Karpas-422 (cell line): ENCODE results near the gene IER5. TPM values are rescaled to one million over a fixed set of nuclear protein-coding genes. Genes with fewer than 3 reads are reported as not detected.
A peak's percentile ranks its signal among the peaks of the same experiment; 100 is the strongest.
"Not testable (repeated sequence)": the region's sequence is repeated elsewhere in the genome, so short reads cannot be mapped to it uniquely, and the experiment has no call there.

Experiments
- DNase-seq: peaks from one replicate; pipeline ENCODE4 v3.0.0-alpha.2; 2015
- H2AFZ ChIP-seq: fragments of 200-600 bp; sonication (generic); 2 replicates; pipeline ENCODE4 v1.6.1; 2014; ENCODE audit warnings: antibody characterized with exemption, low read length, mixed read lengths
- H3K27ac ChIP-seq: fragments of 200-600 bp; sonication (generic); 2 replicates; pipeline ENCODE4 v1.5.1; 2014; ENCODE audit warnings: mild to moderate bottlenecking, low read length, moderate library complexity
- H3K27me3 ChIP-seq: fragments of 200-600 bp; sonication (generic); 2 replicates; pipeline ENCODE4 v1.6.1; 2014; ENCODE audit warnings: low read length, mixed read lengths
- H3K36me3 ChIP-seq: fragments of 200-600 bp; sonication (generic); 2 replicates; pipeline ENCODE4 v1.6.1; 2014; ENCODE audit warnings: low read length, mixed read lengths; ENCODE audit not compliant: insufficient read depth
- H3K4me1 ChIP-seq: fragments of 200-600 bp; sonication (generic); 2 replicates; pipeline ENCODE4 v1.6.1; 2014; ENCODE audit warnings: mild to moderate bottlenecking, low read length, mixed read lengths
- H3K4me2 ChIP-seq: fragments of 200-600 bp; sonication (generic); 2 replicates; pipeline ENCODE4 v1.6.1; 2014; ENCODE audit warnings: low read length, low read depth, mild to moderate bottlenecking; ENCODE audit not compliant: poor library complexity, severe bottlenecking
- H3K4me3 ChIP-seq: fragments of 200-600 bp; sonication (generic); 2 replicates; pipeline ENCODE4 v1.5.1; 2014; ENCODE audit warnings: mild to moderate bottlenecking, antibody characterized with exemption, low read length, mixed read lengths
- H3K79me2 ChIP-seq: fragments of 200-600 bp; sonication (generic); 2 replicates; pipeline ENCODE4 v1.6.1; 2014; ENCODE audit warnings: mild to moderate bottlenecking, low read length, mixed read lengths
- H3K9ac ChIP-seq: fragments of 200-600 bp; sonication (generic); 2 replicates; pipeline ENCODE4 v1.6.0; 2014; ENCODE audit warnings: low read length
- H3K9me2 ChIP-seq: fragments of 200-600 bp; sonication (generic), shearing (Covaris generic); replicated peaks from 2 replicates; pipeline ENCODE4 v1.6.0; 2014; ENCODE audit warnings: mild to moderate bottlenecking, low read length, moderate library complexity; ENCODE audit not compliant: insufficient read depth
- H3K9me3 ChIP-seq: fragments of 300-700, 200-600 bp; sonication (generic); 2 replicates; pipeline ENCODE4 v1.6.1; 2014; ENCODE audit warnings: low read length, mixed read lengths
- H4K20me1 ChIP-seq: fragments of 200-600 bp; sonication (generic); 2 replicates; pipeline ENCODE4 v1.6.1; 2014; ENCODE audit warnings: mild to moderate bottlenecking, antibody characterized with exemption, low read length, low read depth; ENCODE audit not compliant: insufficient read depth
- total RNA-seq: library from RNA; depleted of rRNA; stranded (reverse); fragments of >200 nt; shearing (Covaris generic); gene quantifications from 2 replicates; pipeline ENCODE4 v1.2.3, GENCODE V29; 2014; ENCODE audit warnings: low replicate concordance; rRNA removed

Gene IER5
- 5.3 and 9.9 TPM in 2 replicates for total RNA-seq

DNA sequence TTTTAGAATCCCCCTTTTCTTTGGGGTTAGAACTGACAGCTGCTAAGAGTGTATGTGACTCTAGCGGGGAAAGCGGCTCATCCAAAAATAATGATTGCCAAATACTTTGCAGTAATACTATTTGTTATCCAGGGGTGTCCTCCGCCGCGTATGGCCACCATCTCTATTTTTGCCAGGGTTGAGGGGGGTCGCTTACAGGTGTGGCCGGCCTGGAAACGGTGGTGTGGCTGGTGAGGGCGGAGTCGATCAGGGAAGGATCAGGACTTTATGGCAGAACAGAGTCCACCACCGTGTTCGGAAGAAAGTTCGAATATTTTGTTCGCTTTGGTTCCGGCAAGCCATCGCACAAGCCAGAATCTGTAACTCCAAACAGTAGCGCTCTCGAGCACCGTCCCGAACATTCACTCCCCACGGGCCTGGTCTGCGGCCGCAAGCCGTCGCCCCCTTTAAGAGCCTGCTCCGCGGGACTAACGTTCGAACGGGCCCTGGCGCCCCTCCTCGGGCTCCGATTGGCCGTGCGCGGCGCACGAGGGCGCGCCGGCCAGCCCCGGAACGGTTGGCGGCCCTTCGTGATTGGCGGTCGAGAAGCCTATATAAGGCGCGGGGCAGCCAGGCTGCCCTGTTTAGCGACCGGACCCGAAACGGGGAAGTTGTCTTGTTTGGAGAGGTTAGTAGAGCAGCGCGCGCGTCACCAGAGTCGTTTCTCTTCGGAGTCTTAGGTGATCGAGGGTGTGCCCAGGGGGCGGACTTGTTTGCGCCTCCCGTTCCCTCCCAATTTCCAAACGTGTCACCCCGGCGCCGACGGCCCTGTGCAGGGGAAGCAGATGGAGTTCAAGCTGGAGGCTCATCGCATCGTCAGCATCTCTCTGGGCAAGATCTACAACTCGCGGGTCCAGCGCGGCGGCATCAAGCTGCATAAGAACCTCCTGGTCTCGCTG lies at the start of gene IER5:
IER5 (plus strand) TSS at position 622 of the 938 bp plus-strand sequence; CDS start at position 825, 203 bp downstream.
- Histone ChIP-seq H3K4me2 (peak within 1 kb of the TSS; percentile 94), H3K9ac (peak within 1 kb of the TSS; percentile 76), H3K4me1 (peaks cover 33% of the 10 kb centered on the region), H3K36me3 (no peaks in the 10 kb centered on the region), H3K9me3 (no peaks in the 10 kb centered on the region), H3K4me3 (peak within 1 kb of the TSS; percentile 81), H3K27me3 (no peaks in the 10 kb centered on the region), H4K20me1 (peaks cover 36% of the 10 kb centered on the region), H3K79me2 (no peaks in the 10 kb centered on the region), H2AFZ (peak within 1 kb of the TSS; percentile 90), H3K27ac (no peak within 1 kb of the TSS), H3K9me2 (no peaks in the 10 kb centered on the region)
- peak; percentile 98 for DNase-seq

DNA sequence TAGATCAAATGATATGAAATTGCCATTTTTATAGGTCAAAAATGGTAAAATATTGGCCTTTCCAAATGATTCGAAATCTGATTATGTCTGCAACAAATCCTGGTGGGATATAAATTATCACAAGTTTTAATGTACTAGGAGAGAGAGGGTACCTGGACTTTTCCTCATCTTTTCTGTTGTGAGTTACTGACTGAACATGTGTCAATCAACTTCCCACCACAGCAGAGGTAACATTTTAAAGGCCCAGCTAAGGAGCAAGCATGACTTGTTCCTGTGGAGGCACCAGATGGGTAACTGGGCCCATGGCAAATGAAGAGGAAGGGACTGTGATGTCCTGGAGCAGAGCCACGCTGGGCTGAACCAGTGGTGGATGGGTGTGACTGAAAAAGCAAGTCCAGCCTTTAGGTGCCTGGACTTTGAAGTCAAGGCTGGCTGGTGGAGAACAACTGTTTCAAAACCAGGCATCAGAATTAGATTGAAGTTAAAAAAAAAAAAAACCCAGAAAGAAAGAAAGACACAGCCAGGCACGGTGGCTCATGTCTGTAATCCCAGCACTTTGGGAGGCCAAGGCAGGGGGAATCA lies 48.1 kb upstream of the IER5 start:
- no peak overlapping the region for H3K27ac ChIP-seq
- H3K9me2 ChIP-seq: no peaks in the 10 kb centered on the region
- no peaks in the 10 kb centered on the region for H4K20me1 ChIP-seq
- no peak overlapping the region for H3K4me3 ChIP-seq
- no peaks in the 10 kb centered on the region for H3K9me3 ChIP-seq
- no peaks in the 10 kb centered on the region for H3K27me3 ChIP-seq
- H3K4me1 ChIP-seq: peaks cover 30% of the 10 kb centered on the region
- no peak overlapping the region for H3K9ac ChIP-seq
- no peak for DNase-seq
- no peak overlapping the region for H3K4me2 ChIP-seq
- H2AFZ ChIP-seq: no peak overlapping the region
- H3K79me2 ChIP-seq: peaks cover 56% of the 10 kb centered on the region
- 0 out of 2 replicates have a peak, but pooled peaks cover 3% of the 10 kb centered on the region for H3K36me3 ChIP-seq

DNA sequence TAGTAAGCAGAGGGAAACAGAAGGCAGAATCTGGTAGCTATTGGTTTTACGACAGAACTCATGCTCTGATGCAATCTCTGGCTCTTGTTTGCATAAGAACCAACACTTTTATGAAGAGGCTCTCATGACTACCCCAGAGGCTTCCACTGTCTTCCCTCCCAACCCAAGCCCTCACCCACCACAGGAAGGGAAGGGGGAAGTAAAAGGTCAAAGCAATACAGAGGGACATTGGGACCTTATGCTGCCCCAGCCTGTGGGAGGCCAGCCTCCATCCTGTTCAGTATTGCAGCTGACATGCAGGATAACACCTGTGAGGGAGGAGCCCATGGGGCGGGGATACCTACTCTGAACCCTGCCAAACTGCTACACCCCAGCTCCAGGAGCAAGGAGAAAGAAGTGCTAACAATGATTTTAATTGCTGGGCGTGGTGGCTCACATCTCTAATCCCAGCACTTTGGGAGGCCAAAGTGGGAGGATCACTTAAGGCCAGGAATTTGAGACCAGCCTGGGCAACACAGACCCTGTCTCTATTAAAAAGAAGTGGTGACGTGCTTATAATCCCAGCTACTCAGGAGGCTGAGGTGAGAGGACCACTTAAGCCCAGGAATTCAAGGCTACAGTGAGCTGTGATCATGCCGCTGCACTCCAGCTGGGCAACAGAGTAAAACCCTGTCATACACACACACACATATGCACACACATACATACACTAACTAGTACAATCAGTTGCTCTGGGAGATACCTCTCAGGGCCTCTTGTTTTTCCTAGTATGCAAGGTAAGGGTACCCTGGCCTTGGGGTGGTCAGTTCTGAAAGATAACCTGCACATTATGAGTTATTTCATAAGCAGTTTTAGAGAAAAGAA lies 45.2 kb upstream of the IER5 start:
- 0 out of 2 replicates have a peak, but pooled peaks cover 3% of the 10 kb centered on the region for H3K36me3 ChIP-seq
- no peak overlapping the region for H2AFZ ChIP-seq
- H3K79me2 ChIP-seq: peaks cover 30% of the 10 kb centered on the region
- no peak overlapping the region for H3K9ac ChIP-seq
- H3K27ac ChIP-seq: peak overlapping the region; percentile 57; the same call in 1 of the 2 replicates
- H3K4me2 ChIP-seq: no peak overlapping the region
- H4K20me1 ChIP-seq: no peaks in the 10 kb centered on the region
- peaks cover 6% of the 10 kb centered on the region for H3K4me1 ChIP-seq
- H3K9me3 ChIP-seq: no peaks in the 10 kb centered on the region
- no peaks in the 10 kb centered on the region for H3K27me3 ChIP-seq
- no peak overlapping the region for H3K4me3 ChIP-seq
- H3K9me2 ChIP-seq: no peaks in the 10 kb centered on the region
- DNase-seq: peak; percentile 41

DNA sequence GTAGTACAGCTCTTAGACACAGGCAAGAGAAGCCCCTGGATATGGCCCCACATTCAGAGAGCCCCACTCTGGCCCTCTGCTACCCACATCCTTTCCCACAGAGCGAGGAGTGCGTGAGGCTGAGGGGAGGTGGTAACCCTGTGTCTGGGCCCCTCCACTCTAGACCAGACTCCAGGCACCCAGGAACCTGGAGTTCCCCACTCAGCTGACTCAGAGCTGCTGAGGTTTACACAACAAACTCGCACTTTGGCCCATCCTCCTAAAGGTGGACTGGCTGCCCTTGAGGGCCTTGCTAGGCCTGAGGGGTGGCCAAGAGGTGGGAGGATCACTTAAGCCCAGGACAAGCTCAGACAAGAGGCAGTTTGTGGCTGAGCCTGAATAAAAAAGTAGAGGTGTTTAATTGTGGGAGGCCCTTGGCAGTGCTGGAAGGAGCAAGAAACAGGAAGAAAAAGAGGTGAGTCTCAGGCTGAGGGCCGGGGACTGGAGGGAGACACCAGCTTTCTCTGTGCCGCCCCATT lies 44.0 kb upstream of the IER5 start:
- Histone ChIP-seq H3K27ac (no peak overlapping the region), H3K9me2 (no peaks in the 10 kb centered on the region), H2AFZ (no peak overlapping the region), H3K4me1 (peaks cover 6% of the 10 kb centered on the region), H3K4me2 (no peak overlapping the region), H3K79me2 (peaks cover 20% of the 10 kb centered on the region), H3K27me3 (no peaks in the 10 kb centered on the region), H3K9me3 (no peaks in the 10 kb centered on the region), H3K9ac (no peak overlapping the region), H4K20me1 (no peaks in the 10 kb centered on the region), H3K4me3 (no peak overlapping the region), H3K36me3 (no peaks in the 10 kb centered on the region)
- DNase-seq: peak; percentile 32

DNA sequence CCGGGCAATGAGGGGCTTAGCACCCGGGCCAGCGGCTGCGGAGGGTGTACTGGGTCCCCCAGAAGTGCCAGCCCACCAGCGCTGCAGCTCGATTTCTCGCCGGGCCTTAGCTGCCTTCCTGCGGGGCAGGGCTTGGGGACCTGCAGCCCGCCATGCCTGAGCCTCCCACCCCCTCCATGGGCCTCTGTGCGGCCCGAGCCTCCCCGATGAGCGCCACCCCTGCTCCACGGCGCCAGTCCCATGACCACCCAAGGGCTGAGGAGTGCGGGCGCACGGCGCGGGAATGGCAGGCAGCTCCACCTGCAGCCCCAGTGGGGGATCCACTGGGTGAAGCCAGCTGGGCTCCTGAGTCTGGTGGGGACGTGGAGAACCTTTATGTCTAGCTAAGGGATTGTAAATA lies 42.6 kb upstream of the IER5 start:
- not testable (repeated sequence) for H3K4me1 ChIP-seq, H3K4me2 ChIP-seq, H3K4me3 ChIP-seq, H3K27me3 ChIP-seq, H2AFZ ChIP-seq, H3K9me2 ChIP-seq, H4K20me1 ChIP-seq, DNase-seq, H3K27ac ChIP-seq, H3K9me3 ChIP-seq, H3K9ac ChIP-seq, H3K36me3 ChIP-seq
- peaks cover 12% of the 10 kb centered on the region for H3K79me2 ChIP-seq

DNA sequence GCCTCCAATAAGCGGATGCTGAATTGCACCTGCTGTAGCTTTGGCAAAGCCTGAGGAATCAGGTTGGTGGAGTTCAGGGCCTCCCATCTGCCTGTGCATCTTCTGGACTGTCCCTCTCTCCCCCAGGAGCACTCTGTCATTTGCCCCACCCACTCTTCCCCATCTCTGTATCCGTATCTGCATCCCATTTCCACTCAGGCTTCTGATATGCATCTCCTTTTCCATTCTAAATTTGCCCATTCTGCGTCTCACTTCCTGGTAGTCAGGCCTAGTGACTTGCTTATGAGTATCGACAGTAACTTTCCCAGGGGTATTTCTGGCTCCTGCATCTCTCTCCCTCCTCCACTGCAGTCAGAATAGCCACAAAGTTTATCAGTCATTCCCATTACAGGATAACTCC lies 39.1 kb upstream of the IER5 start:
- Histone ChIP-seq H4K20me1 (no peaks in the 10 kb centered on the region), H3K9me2 (no peaks in the 10 kb centered on the region), H3K27ac (no peak overlapping the region), H3K79me2 (no peaks in the 10 kb centered on the region; the same call in 1 of the 2 replicates), H3K9me3 (no peaks in the 10 kb centered on the region), H3K9ac (no peak overlapping the region), H3K36me3 (no peaks in the 10 kb centered on the region), H3K27me3 (no peaks in the 10 kb centered on the region), H3K4me3 (no peak overlapping the region), H3K4me2 (no peak overlapping the region), H3K4me1 (no peaks in the 10 kb centered on the region), H2AFZ (no peak overlapping the region)
- DNase-seq: no peak

DNA sequence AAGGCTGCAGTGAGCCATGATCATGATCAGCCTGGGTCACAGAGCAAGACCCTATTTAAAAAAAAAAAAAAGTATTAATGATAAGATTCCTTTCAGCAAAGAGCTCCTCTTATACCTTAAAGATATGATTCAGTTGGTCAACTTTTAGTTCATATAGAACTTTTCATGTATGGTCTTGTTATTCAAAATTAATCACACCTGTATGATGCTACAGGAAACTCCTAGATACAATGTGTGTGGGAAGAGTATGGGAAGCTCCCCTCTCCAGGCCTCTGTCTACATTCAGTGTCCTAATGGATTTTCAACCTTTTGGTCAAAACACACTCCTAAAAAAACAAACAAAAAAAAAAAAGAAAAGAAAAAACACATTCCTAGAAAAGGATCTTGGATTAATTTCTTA lies 37.6 kb upstream of the IER5 start:
- no peaks in the 10 kb centered on the region for H3K36me3 ChIP-seq
- H2AFZ ChIP-seq: no peak overlapping the region
- no peaks in the 10 kb centered on the region for H3K79me2 ChIP-seq
- H3K9me2 ChIP-seq: no peaks in the 10 kb centered on the region
- H3K4me3 ChIP-seq: no peak overlapping the region
- H3K4me1 ChIP-seq: no peaks in the 10 kb centered on the region
- H3K9ac ChIP-seq: no peak overlapping the region
- H4K20me1 ChIP-seq: no peaks in the 10 kb centered on the region
- no peaks in the 10 kb centered on the region for H3K27me3 ChIP-seq
- DNase-seq: no peak
- H3K27ac ChIP-seq: no peak overlapping the region
- H3K9me3 ChIP-seq: no peaks in the 10 kb centered on the region
- H3K4me2 ChIP-seq: no peak overlapping the region
